Stimulated activated CD8-positive, alpha-beta memory T cell treated with anti-CD3 and anti-CD28 coated beads, Interleukin-4, amount 100 ng/mL, for 48 hours (primary cell): Measurements from ENCODE around the gene ZNF106.

ENCODE experiments used
- DNase-seq: peaks from one replicate; pipeline ENCODE4 v3.0.0-alpha.2; 2020

ZNF106 gene

DNA sequence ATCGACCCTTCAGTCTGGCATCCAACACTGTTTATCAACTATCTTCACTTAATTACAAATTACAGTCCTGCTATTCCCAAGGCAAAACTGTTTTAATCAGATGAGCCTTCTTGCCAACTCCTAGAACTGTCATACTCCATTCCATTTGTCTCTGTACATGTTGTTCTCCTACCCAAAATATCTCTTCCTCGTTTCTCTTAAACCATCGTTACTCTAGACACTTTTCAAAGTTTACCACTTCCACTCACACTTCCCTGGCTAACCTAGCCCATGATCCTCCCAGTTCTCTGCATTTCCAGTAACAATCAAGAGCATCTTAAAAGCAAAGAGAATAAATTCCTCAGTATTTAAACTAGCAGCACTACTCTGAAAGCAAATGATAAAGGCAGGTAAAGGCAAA is 19.9 kb downstream of the ZNF106 start:
- no peak for DNase-seq

DNA sequence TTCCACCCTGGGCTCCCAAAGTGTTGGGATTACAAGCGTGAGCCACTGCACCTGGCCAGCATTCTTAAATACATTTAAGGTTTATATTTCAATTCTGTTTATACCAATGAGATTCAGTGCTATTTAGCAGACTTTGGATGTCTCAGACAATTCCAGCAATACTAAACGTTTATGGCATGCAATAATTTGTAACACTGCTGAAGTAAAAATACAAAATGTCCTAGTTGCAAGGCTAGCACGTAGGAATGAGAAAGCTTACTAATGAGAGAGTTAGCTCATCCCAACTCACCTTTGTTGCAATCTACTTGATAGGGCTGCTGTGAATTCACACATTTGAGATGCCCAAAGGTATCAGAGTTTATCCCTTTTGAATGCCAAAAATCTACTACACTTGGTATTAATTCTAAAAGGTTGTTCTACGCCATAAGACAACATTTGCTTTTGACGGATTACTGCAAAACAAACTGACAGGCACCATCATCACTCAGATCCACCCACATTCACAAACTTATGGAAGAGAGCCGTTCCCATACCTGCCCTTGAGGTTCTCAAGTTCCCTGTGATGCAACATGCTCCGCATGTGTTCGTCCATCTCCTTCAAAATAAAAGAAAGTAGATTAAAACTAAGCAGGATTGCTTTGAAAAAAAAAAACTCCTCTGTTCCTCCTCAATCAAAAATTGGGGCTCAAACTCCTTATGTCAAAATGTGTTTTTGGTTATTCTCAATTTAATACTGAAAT is 25.3 kb downstream of the ZNF106 start:
- DNase-seq: no peak

- no peak for DNase-seq
Measured at GRCh38 chr15:42461261-42461660, 29.7 kb downstream of the ZNF106 start.

DNA sequence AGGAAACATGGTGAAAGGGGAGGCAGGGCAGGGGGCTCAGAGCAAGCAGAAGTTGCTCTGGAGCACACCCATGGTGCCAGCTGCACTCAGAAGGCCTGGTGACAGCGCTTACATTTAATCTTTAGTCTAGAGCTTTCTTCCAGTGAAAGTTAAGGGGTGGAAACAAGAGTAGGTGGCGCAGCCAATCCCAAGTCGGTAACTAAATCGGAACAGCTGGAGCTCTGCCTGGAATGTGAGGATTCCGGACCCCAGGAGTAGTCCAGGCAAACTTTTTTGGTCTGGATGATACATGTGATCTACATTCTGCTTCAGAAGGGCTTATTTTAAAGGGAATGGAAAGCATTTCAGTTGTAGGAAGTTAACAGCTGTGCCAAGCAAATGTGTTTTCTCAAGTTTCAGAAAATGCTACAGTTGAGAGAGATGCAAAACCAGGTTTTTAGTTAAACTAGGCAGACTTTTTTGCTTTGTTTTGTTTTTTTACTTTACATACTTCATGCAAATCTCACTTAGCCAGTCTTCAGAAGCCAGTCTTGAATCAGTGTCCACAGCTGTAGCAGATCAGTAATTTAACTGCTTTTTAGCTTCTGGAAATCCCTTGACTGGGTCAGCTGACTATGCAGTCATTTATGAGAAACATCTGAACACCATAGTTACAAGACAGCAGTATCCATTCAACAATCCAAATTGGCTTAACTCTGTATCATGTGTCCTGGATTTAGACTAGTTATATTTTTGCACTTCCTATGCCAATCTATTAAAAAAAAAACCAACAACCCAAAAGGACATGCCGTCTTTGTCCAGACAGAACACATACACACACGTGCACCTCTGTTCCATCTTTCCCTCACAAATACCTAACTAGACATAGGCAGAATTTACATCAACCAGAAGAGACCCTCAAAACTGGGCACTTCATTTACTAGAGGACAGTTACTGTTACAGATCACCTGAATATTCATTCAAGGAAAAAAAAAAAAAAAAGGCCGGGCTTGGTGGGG is 33.2 kb downstream of the ZNF106 start:
- no peak for DNase-seq

GRCh38 chr15:42456971-42457370 is 34.0 kb downstream of the ZNF106 start:
- no peak for DNase-seq

DNA sequence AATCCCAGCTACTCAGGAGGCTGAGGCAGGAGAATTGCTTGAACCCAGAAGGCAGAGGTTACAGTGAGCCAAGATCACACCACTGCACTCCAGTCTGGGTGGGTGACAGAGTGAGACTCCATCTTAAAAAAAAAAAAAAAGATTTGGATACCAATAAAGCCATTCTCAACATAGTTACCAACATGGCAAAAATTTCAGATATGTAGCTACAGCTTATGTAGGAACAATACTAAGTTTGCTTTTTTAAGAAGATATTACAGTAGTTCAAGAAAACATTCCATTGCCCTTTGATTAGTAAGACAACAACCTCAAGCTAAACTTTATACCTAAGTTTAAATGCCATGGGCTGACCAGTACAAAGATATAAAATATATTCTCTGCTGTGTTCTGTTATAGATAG is 34.4 kb downstream of the ZNF106 start:
- DNase-seq: no peak

DNA sequence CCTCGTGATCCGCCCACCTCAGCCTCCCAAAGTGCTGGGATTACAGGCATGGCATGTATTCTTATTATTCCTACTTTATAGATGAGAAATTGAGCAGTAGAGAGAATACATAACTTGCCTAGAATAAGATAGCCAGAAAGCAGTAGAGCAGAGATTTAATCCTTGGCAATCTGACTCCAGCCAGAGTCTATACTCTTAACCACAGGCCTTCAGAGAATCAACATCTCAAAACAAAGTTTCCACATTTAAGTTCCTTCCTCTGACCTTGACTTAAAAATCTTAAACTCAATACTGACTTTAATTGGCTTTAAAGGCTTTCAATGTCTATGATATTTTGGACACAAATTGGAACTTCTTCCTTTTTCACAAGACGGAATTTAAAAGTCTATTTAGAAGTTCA is 37.1 kb downstream of the ZNF106 start:
- no peak for DNase-seq

DNA sequence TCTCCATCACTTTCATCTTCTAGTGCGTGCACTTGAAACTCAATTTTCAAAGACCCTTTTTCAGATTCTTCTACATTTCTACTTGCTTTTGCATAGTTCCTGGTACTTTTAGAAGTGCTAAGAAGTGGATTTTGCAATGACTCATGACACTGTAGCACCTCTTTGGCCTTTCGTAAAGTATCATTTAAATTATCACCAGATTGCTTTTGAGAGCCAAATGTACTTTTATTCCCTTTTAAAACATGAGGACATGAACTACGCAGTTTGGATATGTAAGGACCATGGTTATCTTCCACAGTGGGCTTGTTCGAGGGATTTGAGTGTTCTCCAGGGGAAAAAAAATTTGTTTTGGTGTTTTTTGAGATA is 40.5 kb downstream of the ZNF106 start:
- DNase-seq: no peak

GRCh38 chr15:42449770-42450424 is 41.0 kb downstream of the ZNF106 start:
- no peak for DNase-seq

DNA sequence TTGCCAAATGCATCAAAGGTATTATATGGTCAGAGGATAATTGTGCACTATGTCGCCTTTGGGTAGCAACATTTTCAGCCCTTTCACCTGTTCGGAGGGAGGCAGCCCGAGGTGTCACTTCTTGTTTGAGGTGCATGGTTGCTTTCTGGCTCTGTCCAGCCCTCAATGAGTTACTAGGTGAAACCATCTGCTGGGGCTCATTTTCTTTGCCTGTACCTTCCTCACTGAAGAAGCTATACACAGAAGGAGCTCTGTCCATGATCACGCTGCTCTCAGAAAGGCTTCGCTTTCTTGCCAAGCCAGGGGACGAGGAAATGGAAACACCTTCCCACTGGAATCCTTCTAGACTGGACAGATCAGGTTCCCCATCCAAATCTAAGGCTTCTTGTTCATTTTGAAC is 42.7 kb downstream of the ZNF106 start:
- no peak for DNase-seq

GRCh38 chr15:42447599-42447998 is 43.3 kb downstream of the ZNF106 start:
- no peak for DNase-seq

DNA sequence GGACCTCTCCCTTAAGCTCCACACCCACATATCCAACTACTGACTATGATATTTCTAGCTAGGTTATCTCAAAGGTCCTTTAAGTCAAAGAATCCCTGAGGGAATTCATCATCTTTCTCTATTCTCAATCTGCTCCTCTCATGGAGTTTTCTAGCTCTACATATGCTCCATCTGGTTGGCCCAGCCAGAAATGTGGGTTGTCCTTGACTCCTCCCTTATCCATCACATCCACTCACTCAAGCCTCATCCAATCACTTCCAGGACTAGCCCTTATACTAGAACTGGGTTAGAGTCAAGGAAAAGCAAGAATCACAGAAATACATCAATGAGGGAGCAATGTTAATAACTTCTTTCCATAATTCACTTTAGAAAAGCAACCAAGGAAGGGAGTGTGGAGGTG is 45.4 kb downstream of the ZNF106 start:
- DNase-seq: no peak

- no peak for DNase-seq
Measured at GRCh38 chr15:42444415-42445063, 46.4 kb downstream of the ZNF106 start.

DNA sequence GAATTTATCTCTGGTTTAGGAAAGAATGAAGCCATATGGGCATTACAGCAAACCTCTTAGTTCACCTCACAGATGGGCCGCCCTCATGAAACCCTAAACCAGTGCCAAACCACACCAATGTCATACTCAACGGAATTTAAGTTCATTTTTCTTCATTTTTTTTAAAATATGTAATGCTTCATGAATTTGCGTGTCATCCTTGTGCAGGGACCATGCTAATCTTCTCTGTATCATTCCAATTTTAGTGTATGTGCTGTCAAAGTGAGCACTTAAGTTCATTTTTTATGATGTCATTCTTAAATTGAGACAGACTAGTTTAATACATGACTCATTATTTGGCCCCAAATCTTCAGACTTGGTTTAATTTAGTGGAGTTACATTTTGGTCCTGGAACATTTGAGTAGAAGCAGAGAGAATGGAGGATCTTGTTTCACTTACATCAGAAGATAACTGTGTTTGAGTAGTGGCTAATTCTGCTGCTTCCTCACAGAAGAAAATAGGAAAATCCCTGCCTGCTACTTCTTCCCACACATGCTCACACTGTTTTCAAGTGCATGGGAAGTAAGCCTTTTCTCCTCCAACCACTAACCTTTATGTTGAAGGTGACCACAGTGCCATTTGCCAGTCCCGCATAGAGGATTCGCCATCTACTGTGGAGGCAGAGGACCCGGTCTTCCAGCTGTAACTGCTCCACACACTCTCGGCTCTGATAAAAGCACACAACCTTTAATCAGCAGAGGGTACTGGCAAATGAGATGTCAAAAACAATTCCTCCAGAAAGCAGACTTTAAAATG is 63.3 kb downstream of the ZNF106 start:
- no peak for DNase-seq

DNA sequence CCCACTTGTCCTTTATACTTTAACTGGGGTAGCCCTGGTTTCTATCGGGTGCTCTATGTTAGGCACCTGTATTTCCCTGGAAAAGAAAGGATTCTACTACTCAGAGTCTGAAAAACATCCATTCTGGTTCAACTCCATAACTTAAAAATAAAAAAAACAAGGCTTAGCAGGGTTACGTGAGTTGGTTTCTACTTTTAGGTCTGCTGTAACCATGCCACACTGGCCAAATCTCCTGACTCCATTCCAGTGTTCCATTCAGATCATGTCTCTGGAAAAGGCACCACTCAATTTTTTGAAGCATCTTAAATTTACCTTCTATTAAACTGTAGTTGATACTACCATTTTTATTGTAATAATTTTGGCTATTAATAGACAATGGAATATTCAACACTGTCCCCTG is 69.6 kb downstream of the ZNF106 start:
- no peak for DNase-seq

GRCh38 chr15:42419369-42419768 is 71.6 kb downstream of the ZNF106 start:
- DNase-seq: no peak

DNA sequence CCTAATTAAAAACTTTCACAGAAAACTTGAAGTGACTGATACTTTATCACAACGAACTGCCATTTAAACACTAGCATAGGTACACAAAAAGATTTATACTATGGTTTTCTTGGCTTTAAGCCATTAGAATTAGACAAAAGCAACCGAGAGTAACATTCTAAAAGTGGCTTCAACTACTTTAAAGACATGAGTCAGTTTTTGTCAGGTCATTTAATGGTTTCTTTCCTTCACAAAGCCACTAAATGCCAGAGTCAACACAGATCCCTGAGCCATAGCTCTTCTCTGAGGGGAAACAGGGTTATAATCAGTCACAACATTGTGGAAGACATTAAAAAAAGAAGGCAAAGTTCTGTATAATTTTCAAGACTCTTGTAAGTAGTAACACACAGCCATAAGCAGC is 77.0 kb downstream of the ZNF106 start:
- no peak for DNase-seq

DNA sequence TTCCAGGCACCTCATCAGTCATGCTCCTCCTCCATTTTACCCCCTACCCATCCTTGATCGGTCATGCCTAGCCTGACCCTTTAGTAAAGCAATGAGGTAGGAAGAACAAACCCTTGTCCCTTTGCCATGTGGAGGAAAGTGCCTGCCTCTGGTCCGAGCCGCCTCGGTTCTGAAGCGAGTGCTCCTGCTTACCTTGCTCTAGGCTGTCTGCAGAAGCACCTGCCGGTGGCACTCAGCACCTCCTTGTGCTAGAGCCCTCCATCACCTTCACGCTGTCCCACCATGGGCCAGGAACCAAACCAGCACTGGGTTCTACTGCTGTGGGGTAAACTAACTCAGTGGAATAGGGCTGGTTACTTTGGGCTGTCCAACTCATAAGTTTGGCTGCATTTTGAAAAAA is 79.1 kb downstream of the ZNF106 start:
- no peak for DNase-seq

DNA sequence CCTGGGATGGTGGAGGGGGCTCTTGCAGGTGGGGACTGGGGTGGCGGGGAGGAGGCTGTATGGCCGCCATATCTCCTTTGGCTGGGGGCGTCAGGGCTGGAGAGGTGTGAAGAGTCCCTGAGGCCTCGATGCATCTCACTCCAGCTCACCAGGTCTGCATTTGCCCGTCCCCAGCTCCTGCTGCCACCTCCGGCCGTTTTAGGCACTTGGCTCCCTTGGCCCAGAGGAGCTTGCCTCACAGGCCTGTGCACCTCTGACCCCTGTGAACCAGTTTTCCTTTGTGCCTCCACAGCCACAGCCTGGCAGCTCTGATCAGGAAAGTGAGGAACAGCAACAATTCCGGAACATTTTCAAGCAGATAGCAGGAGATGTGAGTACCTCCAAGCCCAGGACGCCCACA is 81.9 kb downstream of the ZNF106 start:
- DNase-seq: no peak

DNA sequence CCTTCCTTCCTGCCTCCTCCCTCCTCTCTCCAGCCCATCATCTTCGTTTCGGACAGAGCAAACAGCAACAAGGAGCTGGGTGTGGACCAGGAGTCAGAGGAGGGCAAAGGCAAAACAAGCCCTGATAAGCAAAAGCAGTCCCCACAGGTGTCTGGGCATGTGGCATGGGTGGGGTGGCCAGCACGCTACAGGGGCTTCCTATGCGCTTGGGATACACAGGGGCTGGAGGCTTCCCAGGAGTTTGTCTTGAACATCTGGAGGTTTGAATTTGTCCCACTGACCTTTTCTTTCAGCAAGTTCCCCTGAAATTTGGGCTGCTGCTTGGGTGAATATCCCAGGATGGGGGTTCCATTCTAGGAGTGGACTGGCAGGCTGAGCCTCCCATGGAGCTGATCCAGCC is 82.8 kb downstream of the ZNF106 start:
- no peak for DNase-seq

GRCh38 chr15:42405863-42406482 is 85.0 kb downstream of the ZNF106 start:
- no peak for DNase-seq
